ENCODE data around the gene ETHE1.

DNA sequence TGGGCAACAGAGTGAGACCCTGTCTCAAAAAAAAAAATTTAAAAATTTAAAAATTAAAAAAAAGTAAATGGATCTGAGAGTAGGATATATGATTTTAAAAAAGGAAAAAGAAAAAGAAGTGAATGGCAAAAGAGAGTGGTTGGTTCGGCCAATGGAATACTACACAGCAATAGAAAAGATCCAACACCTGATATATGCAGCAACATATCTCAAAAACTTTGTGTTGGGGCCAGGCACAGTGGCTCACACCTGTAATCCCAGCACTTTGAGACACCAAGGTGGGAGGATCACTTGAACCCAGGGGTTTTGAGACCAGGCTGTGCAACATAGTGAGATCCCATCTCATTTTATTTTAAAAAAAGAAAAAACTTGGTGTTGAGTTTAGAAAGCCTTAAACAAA is 60.2 kb downstream of the ETHE1 start:
- TF ChIP-seq, protein P1, sequence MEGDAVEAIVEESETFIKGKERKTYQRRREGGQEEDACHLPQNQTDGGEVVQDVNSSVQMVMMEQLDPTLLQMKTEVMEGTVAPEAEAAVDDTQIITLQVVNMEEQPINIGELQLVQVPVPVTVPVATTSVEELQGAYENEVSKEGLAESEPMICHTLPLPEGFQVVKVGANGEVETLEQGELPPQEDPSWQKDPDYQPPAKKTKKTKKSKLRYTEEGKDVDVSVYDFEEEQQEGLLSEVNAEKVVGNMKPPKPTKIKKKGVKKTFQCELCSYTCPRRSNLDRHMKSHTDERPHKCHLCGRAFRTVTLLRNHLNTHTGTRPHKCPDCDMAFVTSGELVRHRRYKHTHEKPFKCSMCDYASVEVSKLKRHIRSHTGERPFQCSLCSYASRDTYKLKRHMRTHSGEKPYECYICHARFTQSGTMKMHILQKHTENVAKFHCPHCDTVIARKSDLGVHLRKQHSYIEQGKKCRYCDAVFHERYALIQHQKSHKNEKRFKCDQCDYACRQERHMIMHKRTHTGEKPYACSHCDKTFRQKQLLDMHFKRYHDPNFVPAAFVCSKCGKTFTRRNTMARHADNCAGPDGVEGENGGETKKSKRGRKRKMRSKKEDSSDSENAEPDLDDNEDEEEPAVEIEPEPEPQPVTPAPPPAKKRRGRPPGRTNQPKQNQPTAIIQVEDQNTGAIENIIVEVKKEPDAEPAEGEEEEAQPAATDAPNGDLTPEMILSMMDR (IDR thresholded peaks at IDR 0.05), result no peak
- TF ChIP-seq ZFX (IDR thresholded peaks at IDR 0.05; ENCODE audit: borderline replicate concordance), result no peak

All from 22Rv1 (cell line).